Type B pancreatic cell (in vitro differentiated cells): Measurements from ENCODE around the gene ARAP1. TPM values are rescaled to one million over a fixed set of nuclear protein-coding genes. Genes with fewer than 3 reads are reported as not detected.

Experiments
- DNase-seq: peaks from one replicate; pipeline ENCODE4 v3.0.0; 2021; ENCODE audit warnings: mixed read lengths; ENCODE audit not compliant: unreplicated experiment; ENCODE audit errors: extremely low spot score
- H3K27ac Mint-ChIP-seq: 2 replicates; pipeline ENCODE4 v1.8.0; 2021; ENCODE audit warnings: mild to moderate bottlenecking, mixed read lengths
- H3K27me3 Mint-ChIP-seq: 2 replicates; pipeline ENCODE4 v1.8.0; 2021; ENCODE audit warnings: mixed read lengths
- H3K36me3 Mint-ChIP-seq: 2 replicates; pipeline ENCODE4 v1.8.0; 2021; ENCODE audit warnings: mixed read lengths
- H3K4me1 Mint-ChIP-seq: one replicate; pipeline ENCODE4 v1.8.0; 2021; ENCODE audit warnings: mixed read lengths; ENCODE audit not compliant: unreplicated experiment
- H3K4me3 Mint-ChIP-seq: 2 replicates; pipeline ENCODE4 v1.8.0; 2021; ENCODE audit warnings: mild to moderate bottlenecking, mixed read lengths
- H3K9me3 Mint-ChIP-seq: 2 replicates; pipeline ENCODE4 v1.8.0; 2021; ENCODE audit warnings: mixed read lengths
- total RNA-seq: library from RNA; stranded (reverse); gene quantifications from 2 replicates; pipeline ENCODE4 v1.2.1, GENCODE V29; 2021; ENCODE audit warnings: low replicate concordance
- TF ChIP-seq, protein P1 (sequence below): fragments of 200-600 bp; sonication (generic); conservative IDR thresholded peaks from 2 replicates; pipeline ENCODE4 v1.5.0; 2021; ENCODE audit warnings: antibody characterized with exemption, mild to moderate bottlenecking

ARAP1 gene
- total RNA-seq, 1 donor from 2014 or later: 80.5 TPM

- H3K27me3 Mint-ChIP-seq: no peaks in the 10 kb centered on the region
- H3K27ac Mint-ChIP-seq: peak overlapping the region; percentile 77
- H3K9me3 Mint-ChIP-seq: no peaks in the 10 kb centered on the region
- peak overlapping the region; percentile 66 for H3K4me3 Mint-ChIP-seq
- TF ChIP-seq, protein P1, sequence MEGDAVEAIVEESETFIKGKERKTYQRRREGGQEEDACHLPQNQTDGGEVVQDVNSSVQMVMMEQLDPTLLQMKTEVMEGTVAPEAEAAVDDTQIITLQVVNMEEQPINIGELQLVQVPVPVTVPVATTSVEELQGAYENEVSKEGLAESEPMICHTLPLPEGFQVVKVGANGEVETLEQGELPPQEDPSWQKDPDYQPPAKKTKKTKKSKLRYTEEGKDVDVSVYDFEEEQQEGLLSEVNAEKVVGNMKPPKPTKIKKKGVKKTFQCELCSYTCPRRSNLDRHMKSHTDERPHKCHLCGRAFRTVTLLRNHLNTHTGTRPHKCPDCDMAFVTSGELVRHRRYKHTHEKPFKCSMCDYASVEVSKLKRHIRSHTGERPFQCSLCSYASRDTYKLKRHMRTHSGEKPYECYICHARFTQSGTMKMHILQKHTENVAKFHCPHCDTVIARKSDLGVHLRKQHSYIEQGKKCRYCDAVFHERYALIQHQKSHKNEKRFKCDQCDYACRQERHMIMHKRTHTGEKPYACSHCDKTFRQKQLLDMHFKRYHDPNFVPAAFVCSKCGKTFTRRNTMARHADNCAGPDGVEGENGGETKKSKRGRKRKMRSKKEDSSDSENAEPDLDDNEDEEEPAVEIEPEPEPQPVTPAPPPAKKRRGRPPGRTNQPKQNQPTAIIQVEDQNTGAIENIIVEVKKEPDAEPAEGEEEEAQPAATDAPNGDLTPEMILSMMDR: no peak
- peaks cover 52% of the 10 kb centered on the region for H3K4me1 Mint-ChIP-seq
- H3K36me3 Mint-ChIP-seq: no peaks in the 10 kb centered on the region
- no peak for DNase-seq
Observed at GRCh38 chr11:72773696-72774095, 21.5 kb upstream of the ARAP1 start.

DNA sequence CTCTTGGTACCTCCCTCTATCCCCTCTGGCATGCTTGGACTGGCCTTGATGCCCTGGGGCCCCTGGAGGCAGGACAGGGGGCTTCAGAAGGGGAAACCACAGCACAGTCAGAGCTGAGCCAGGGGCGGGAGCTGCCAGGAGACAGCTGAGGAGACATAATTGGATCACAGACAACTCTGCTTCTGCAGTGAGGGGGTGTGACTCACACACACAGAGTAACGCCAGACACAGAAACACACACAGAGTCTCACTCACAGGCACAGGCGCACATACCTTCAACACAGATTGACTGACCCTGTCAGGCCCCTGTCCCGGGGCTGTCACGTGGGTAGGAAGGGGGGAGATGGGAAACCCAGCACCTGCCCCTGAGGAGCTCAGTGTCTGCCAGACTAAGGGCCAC, 21.1 kb upstream of the ARAP1 start:
- no peak for DNase-seq
- Mint-ChIP-seq H3K27me3 (no peaks in the 10 kb centered on the region), H3K9me3 (no peaks in the 10 kb centered on the region), H3K4me3 (peak overlapping the region; percentile 66), H3K4me1 (peaks cover 56% of the 10 kb centered on the region), H3K36me3 (no peaks in the 10 kb centered on the region), H3K27ac (peak overlapping the region; percentile 77)
- TF ChIP-seq, protein P1: no peak

- Mint-ChIP-seq H3K36me3 (no peaks in the 10 kb centered on the region), H3K9me3 (no peaks in the 10 kb centered on the region), H3K27ac (peak overlapping the region; percentile 77), H3K4me3 (no peak overlapping the region), H3K27me3 (no peaks in the 10 kb centered on the region), H3K4me1 (peaks cover 59% of the 10 kb centered on the region)
- no peak for DNase-seq
- TF ChIP-seq, protein P1: no peak
Observed at GRCh38 chr11:72772059-72772458, 19.9 kb upstream of the ARAP1 start.

DNA sequence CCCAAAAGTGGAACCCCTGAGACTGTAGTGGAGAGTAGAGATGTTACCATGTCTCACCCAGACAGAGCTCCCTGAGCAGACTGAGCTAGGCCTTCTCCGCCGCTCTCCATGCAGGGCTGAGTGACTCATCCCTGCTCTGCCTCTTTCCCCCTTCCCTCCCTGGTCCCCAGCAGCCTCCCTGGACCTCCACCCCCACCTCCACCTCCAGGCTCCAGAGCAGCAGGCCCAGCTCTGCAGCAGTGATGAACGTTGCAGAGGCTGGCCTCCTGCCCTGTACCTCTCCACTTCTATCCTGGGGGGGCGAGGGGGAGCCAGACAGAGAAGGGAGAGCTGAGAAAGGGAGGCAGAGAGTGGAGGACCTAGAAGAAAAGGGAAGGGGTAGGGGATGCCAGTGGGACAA, 19.3 kb upstream of the ARAP1 start:
- TF ChIP-seq, protein P1: no peak
- DNase-seq: no peak
- H3K4me1 Mint-ChIP-seq: peaks cover 61% of the 10 kb centered on the region
- no peaks in the 10 kb centered on the region for H3K27me3 Mint-ChIP-seq
- no peaks in the 10 kb centered on the region for H3K36me3 Mint-ChIP-seq
- no peak overlapping the region for H3K27ac Mint-ChIP-seq
- H3K9me3 Mint-ChIP-seq: no peaks in the 10 kb centered on the region
- no peak overlapping the region for H3K4me3 Mint-ChIP-seq

DNA sequence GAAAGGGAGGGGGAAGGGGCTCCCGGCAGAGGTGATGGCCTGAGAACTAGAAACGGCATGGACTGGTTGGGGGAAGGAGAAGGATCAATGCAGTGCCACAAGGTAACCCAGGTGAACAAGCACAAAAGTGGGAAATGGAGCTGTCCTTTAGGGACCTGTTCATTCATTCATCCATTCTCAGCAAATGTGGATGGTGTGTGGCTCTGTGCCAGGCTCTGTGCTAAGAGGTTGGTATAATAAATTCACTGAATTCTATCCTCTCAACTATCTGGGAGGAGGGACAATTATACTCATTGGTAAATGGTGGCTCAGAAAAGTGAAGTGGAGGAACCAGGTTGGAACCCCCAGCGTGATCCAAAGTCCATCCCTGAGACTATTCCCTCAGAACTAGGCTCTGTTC, 18.6 kb upstream of the ARAP1 start:
- no peaks in the 10 kb centered on the region for H3K27me3 Mint-ChIP-seq
- H3K36me3 Mint-ChIP-seq: no peaks in the 10 kb centered on the region
- no peak for DNase-seq
- H3K9me3 Mint-ChIP-seq: no peaks in the 10 kb centered on the region
- H3K27ac Mint-ChIP-seq: no peak overlapping the region
- TF ChIP-seq, protein P1: no peak
- H3K4me1 Mint-ChIP-seq: peaks cover 59% of the 10 kb centered on the region
- no peak overlapping the region for H3K4me3 Mint-ChIP-seq

- no peak for DNase-seq
- H3K36me3 Mint-ChIP-seq: no peaks in the 10 kb centered on the region
- H3K4me1 Mint-ChIP-seq: peaks cover 50% of the 10 kb centered on the region
- TF ChIP-seq, protein P1: no peak
- no peaks in the 10 kb centered on the region for H3K27me3 Mint-ChIP-seq
- H3K4me3 Mint-ChIP-seq: no peak overlapping the region
- no peak overlapping the region for H3K27ac Mint-ChIP-seq
- H3K9me3 Mint-ChIP-seq: no peaks in the 10 kb centered on the region
Observed at GRCh38 chr11:72769680-72770079, 17.5 kb upstream of the ARAP1 start.
